Measurements from ENCODE around the gene RNF11.

GRCh38 chr1:51314974-51315373 is 78.9 kb downstream of the RNF11 start:
- TF ChIP-seq ZNF8 (CRISPR knock-in tag; IDR thresholded peaks at IDR 0.05) (no peak), SNAI2 (CRISPR knock-in tag; IDR thresholded peaks at IDR 0.05) (no peak), PATZ1 (CRISPR knock-in tag; IDR thresholded peaks at IDR 0.05; ENCODE audit: borderline replicate concordance) (no peak), ZNF565 (CRISPR knock-in tag; conservative IDR thresholded peaks at IDR 0.05; ENCODE audit: low read depth) (no peak), RARB (CRISPR knock-in tag; IDR thresholded peaks at IDR 0.05) (no peak), ZFP3 (CRISPR knock-in tag; IDR thresholded peaks at IDR 0.05) (no peak), CSDC2 (CRISPR knock-in tag; IDR thresholded peaks at IDR 0.05) (no peak), TOX (CRISPR knock-in tag; IDR thresholded peaks at IDR 0.05; ENCODE audit: borderline replicate concordance) (no peak), OSR1 (CRISPR knock-in tag; IDR thresholded peaks at IDR 0.05) (no peak), ESRRG (CRISPR knock-in tag; IDR thresholded peaks at IDR 0.05) (no peak), GLIS3 (CRISPR knock-in tag; IDR thresholded peaks at IDR 0.05) (no peak)
- TF ChIP-seq, protein P1, sequence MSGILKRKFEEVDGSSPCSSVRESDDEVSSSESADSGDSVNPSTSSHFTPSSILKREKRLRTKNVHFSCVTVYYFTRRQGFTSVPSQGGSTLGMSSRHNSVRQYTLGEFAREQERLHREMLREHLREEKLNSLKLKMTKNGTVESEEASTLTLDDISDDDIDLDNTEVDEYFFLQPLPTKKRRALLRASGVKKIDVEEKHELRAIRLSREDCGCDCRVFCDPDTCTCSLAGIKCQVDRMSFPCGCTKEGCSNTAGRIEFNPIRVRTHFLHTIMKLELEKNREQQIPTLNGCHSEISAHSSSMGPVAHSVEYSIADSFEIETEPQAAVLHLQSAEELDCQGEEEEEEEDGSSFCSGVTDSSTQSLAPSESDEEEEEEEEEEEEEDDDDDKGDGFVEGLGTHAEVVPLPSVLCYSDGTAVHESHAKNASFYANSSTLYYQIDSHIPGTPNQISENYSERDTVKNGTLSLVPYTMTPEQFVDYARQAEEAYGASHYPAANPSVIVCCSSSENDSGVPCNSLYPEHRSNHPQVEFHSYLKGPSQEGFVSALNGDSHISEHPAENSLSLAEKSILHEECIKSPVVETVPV (CRISPR knock-in tag; IDR thresholded peaks at IDR 0.05), result no peak
- TF ChIP-seq, protein P2, sequence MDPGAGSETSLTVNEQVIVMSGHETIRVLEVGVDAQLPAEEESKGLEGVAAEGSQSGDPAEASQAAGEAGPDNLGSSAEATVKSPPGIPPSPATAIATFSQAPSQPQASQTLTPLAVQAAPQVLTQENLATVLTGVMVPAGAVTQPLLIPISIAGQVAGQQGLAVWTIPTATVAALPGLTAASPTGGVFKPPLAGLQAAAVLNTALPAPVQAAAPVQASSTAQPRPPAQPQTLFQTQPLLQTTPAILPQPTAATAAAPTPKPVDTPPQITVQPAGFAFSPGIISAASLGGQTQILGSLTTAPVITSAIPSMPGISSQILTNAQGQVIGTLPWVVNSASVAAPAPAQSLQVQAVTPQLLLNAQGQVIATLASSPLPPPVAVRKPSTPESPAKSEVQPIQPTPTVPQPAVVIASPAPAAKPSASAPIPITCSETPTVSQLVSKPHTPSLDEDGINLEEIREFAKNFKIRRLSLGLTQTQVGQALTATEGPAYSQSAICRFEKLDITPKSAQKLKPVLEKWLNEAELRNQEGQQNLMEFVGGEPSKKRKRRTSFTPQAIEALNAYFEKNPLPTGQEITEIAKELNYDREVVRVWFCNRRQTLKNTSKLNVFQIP (CRISPR knock-in tag; IDR thresholded peaks at IDR 0.05; ENCODE audit: borderline replicate concordance, low read depth), result no peak
- TF ChIP-seq, protein P3, sequence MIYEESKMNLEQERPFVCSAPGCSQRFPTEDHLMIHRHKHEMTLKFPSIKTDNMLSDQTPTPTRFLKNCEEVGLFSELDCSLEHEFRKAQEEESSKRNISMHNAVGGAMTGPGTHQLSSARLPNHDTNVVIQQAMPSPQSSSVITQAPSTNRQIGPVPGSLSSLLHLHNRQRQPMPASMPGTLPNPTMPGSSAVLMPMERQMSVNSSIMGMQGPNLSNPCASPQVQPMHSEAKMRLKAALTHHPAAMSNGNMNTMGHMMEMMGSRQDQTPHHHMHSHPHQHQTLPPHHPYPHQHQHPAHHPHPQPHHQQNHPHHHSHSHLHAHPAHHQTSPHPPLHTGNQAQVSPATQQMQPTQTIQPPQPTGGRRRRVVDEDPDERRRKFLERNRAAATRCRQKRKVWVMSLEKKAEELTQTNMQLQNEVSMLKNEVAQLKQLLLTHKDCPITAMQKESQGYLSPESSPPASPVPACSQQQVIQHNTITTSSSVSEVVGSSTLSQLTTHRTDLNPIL (CRISPR knock-in tag; IDR thresholded peaks at IDR 0.05; ENCODE audit: low read depth), result no peak

Measured in SK-N-SH treated with all-trans-retinoic acid at 6 μM for 48 hours (cell line).